ENCODE results near the gene VMAC. TPM values are rescaled to one million over a fixed set of nuclear protein-coding genes. Genes with fewer than 3 reads are reported as not detected.

The VMAC gene
- polyA plus RNA-seq, 1 donor (not counting 4 experiments of a cell fraction or from before 2014, with no cell fraction given) = 2.2 TPM

- Histone ChIP-seq H3K9me1 (ENCODE audit: control insufficient read depth, extremely low read depth, insufficient read depth, low read length) (peaks cover 3% of the 10 kb centered on the region), H2AFZ (ENCODE audit: control insufficient read depth, low read length) (no peak overlapping the region), H3K27me3 (ENCODE audit: control insufficient read depth, extremely low read depth, insufficient read depth, low read length) (no peaks in the 10 kb centered on the region), H4K20me1 (ENCODE audit: control insufficient read depth, extremely low read depth, insufficient read depth, low read length) (peaks cover 20% of the 10 kb centered on the region), H3K36me3 (ENCODE audit: control insufficient read depth in 2 of 2, extremely low read depth in 1 of 2, insufficient read depth in 2 of 2, low read length in 2 of 2) (peaks cover 6 to 10% of the 10 kb centered on the region in 2 experiments), H3K9ac (ENCODE audit: control insufficient read depth, extremely low read depth, insufficient read depth, low read length) (no peak overlapping the region), H3K27ac (ENCODE audit: control insufficient read depth, insufficient read depth, low read length) (no peak overlapping the region), H3K79me2 (ENCODE audit: control insufficient read depth, insufficient read depth, low read length) (peaks cover 77% of the 10 kb centered on the region), H3K9me3 (ENCODE audit: control insufficient read depth, low read depth, low read length) (no peaks in the 10 kb centered on the region), H3K4me1 (ENCODE audit: control insufficient read depth, extremely low read depth, insufficient read depth, low read length) (peaks cover 3% of the 10 kb centered on the region), H3K4me2 (ENCODE audit: control insufficient read depth, extremely low read depth, insufficient read depth, low read depth, low read length) (no peak overlapping the region), H3K4me3 (ENCODE audit: control insufficient read depth in 2 of 3, extremely low read depth in 1 of 3, insufficient read depth in 2 of 3, low read depth in 1 of 3, low read length in 3 of 3) (no peak overlapping the region)
- DNase-seq (ENCODE audit: low read depth, low spot score) (no peak), FAIRE-seq (no peak)
- dilution Hi-C loops (cut with MboI; ENCODE audit: extremely low pct_ligation_motif_present, low sequenced_read_pairs) = no loop called here
- no peak for TF ChIP-seq EZH2 (IDR thresholded peaks at IDR 0.05; ENCODE audit: low read length)
- TF ChIP-seq, protein P1, sequence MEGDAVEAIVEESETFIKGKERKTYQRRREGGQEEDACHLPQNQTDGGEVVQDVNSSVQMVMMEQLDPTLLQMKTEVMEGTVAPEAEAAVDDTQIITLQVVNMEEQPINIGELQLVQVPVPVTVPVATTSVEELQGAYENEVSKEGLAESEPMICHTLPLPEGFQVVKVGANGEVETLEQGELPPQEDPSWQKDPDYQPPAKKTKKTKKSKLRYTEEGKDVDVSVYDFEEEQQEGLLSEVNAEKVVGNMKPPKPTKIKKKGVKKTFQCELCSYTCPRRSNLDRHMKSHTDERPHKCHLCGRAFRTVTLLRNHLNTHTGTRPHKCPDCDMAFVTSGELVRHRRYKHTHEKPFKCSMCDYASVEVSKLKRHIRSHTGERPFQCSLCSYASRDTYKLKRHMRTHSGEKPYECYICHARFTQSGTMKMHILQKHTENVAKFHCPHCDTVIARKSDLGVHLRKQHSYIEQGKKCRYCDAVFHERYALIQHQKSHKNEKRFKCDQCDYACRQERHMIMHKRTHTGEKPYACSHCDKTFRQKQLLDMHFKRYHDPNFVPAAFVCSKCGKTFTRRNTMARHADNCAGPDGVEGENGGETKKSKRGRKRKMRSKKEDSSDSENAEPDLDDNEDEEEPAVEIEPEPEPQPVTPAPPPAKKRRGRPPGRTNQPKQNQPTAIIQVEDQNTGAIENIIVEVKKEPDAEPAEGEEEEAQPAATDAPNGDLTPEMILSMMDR (optimal IDR thresholded peaks at IDR 0.05 in 1 of 3, IDR thresholded peaks at IDR 0.05 in 1 of 3, conservative IDR thresholded peaks at IDR 0.05 in 1 of 3; ENCODE audit: extremely low read depth in 1 of 3, insufficient read depth in 2 of 3, low read length in 3 of 3) = no peak
Measured at GRCh38 chr19:5949792-5950305, 45.2 kb downstream of the VMAC start.

DNA sequence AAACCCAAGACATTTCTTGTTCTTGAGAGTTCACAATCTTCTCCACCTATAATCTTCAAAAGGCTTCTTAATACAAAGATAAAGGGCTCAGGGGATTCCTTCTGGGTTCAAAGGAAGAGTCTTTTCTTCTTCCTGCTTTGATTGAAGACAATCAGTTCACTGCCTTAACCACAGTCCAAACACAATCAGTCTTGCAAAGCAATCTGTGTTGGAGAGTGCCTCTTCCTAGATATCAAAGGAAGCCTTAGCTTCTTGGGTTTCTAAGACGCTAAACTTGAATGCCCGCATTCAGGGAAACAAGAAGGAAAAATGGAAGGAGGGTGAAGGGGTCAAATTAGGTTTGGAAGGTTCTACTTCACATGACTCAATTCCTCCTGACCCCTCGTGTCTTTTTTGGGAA, 46.1 kb downstream of the VMAC start:
- H3K79me2 ChIP-seq (ENCODE audit: control insufficient read depth, insufficient read depth, low read length) = peaks cover 78% of the 10 kb centered on the region
- H3K4me2 ChIP-seq (ENCODE audit: control insufficient read depth, extremely low read depth, insufficient read depth, low read depth, low read length) = no peak overlapping the region
- dilution Hi-C loops (cut with MboI; ENCODE audit: extremely low pct_ligation_motif_present, low sequenced_read_pairs) = no loop called here
- H3K9me3 ChIP-seq (ENCODE audit: control insufficient read depth, low read depth, low read length) = no peaks in the 10 kb centered on the region
- TF ChIP-seq EZH2 (IDR thresholded peaks at IDR 0.05; ENCODE audit: low read length) = no peak
- TF ChIP-seq, protein P1 (optimal IDR thresholded peaks at IDR 0.05 in 1 of 3, IDR thresholded peaks at IDR 0.05 in 1 of 3, conservative IDR thresholded peaks at IDR 0.05 in 1 of 3; ENCODE audit: extremely low read depth in 1 of 3, insufficient read depth in 2 of 3, low read length in 3 of 3) = no peak
- no peak overlapping the region for H3K27ac ChIP-seq (ENCODE audit: control insufficient read depth, insufficient read depth, low read length)
- no peak overlapping the region for H3K4me3 ChIP-seq (ENCODE audit: control insufficient read depth in 2 of 3, extremely low read depth in 1 of 3, insufficient read depth in 2 of 3, low read depth in 1 of 3, low read length in 3 of 3)
- H3K36me3 ChIP-seq (ENCODE audit: control insufficient read depth in 2 of 2, extremely low read depth in 1 of 2, insufficient read depth in 2 of 2, low read length in 2 of 2) = peaks cover 6 to 10% of the 10 kb centered on the region in 2 experiments
- FAIRE-seq = no peak
- H2AFZ ChIP-seq (ENCODE audit: control insufficient read depth, low read length) = no peak overlapping the region
- H3K27me3 ChIP-seq (ENCODE audit: control insufficient read depth, extremely low read depth, insufficient read depth, low read length) = no peaks in the 10 kb centered on the region
- peaks cover 20% of the 10 kb centered on the region for H4K20me1 ChIP-seq (ENCODE audit: control insufficient read depth, extremely low read depth, insufficient read depth, low read length)
- no peak overlapping the region for H3K9ac ChIP-seq (ENCODE audit: control insufficient read depth, extremely low read depth, insufficient read depth, low read length)
- peaks cover 3% of the 10 kb centered on the region for H3K9me1 ChIP-seq (ENCODE audit: control insufficient read depth, extremely low read depth, insufficient read depth, low read length)
- no peak for DNase-seq (ENCODE audit: low read depth, low spot score)
- H3K4me1 ChIP-seq (ENCODE audit: control insufficient read depth, extremely low read depth, insufficient read depth, low read length) = peaks cover 3% of the 10 kb centered on the region
